Stimulated activated CD8-positive, alpha-beta memory T cell treated with anti-CD3 and anti-CD28 coated beads, Interleukin-7, amount 100 ng/mL, for 24 hours (primary cell): ENCODE measurements around the gene SH2D3C.
A peak's percentile ranks its signal among the peaks of the same experiment; 100 is the strongest.

Source experiments
- DNase-seq: peaks from one replicate; pipeline ENCODE4 v3.0.0-alpha.2; 2020; ENCODE audit warnings: low read depth

The SH2D3C gene

GRCh38 chr9:127808347-127809001 lies 30.0 kb upstream of the SH2D3C start:
- no peak for DNase-seq

DNA sequence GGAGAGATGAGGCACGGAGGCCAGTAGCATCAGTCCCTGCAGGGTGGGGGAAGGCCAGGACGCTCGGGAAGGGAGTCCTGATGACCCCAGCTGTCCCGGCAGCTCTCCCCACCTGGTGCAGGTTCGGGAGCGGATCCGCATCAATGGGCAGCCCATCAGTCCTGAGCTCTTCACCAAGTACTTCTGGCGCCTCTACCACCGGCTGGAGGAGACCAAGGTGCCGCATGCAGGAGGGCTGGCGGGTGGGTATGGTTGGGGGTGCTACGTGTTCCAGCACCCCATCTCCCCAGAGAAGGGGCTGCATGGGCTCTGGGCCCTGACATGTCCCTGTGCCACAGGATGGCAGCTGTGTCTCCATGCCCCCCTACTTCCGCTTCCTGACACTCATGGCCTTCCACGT lies 28.4 kb upstream of the SH2D3C start:
- no peak for DNase-seq

DNA sequence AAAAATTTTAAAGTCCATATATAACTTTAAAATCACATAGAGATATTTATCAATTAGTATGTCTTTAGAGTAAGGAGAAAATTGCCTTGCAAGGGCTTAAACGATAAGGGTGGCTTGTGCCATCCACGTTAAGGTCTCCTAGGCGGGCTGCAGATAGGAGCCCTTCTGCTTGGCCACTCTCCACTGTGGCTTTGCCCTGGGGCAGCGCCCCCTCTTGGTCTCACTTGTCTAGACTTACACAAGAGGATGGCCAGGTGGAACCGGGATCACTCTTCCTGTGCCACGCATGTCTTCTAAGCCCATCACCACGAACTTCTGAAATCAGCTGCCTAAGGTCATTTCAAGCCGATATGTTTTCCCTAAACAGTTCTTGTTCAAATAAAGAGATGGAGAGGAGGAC lies 27.2 kb upstream of the SH2D3C start:
- DNase-seq, result no peak

GRCh38 chr9:127803507-127804352 lies 25.3 kb upstream of the SH2D3C start:
- no peak for DNase-seq

DNA sequence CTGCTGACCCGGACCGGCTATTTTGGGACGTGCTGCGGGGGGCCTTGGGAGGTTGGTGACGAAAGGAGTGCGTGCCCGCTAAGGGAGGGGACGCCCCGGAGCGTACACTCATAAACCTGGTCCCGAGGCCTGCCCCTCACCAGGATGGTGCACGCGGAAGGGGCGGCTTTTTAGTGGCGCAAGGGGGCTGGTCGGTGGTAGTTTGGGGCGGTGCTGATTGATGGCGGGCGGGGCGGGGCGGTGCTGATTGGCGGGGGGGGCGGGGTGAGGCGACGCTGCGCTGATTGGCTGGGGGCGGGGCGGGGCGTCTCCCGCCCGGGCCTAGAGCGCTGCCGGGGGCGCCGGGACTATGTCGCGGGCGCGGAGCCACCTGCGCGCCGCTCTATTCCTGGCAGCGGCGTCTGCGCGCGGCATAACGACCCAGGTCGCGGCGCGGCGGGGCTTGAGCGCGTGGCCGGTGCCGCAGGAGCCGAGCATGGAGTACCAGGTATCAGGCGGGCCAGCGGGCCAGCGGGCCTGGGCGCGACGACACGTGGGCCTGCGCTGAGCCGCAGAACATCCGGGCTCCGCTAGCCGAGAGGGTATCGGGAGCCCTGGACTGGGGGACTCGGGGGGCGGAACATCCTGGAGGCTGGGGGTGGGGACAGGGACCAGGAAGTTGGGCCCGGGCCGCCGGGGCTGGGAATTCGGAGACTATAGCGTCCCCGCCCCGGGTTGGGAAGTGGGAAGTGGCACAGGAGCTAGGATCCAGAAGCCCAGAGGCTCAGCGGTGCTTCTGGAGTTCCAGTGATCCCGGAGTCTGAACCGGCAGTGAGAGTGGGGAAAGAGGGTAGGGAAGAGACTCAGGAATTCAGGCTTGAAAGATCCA lies 24.3 kb upstream of the SH2D3C start, which contains the start of gene FPGS:
TSS of gene FPGS (plus strand) at position 307 of the 868 bp plus-strand sequence. CDS start at position 350, 43 bp downstream.
- DNase-seq, result peak; percentile 62

GRCh38 chr9:127801955-127802575 lies 23.6 kb upstream of the SH2D3C start:
- no peak for DNase-seq

- no peak for DNase-seq
Measured at GRCh38 chr9:127796852-127797370, 18.4 kb upstream of the SH2D3C start.

- no peak for DNase-seq
Measured at GRCh38 chr9:127796225-127796813, 17.9 kb upstream of the SH2D3C start.

- DNase-seq, result no peak
Measured at GRCh38 chr9:127794001-127794791, 15.7 kb upstream of the SH2D3C start.

- no peak for DNase-seq
Measured at GRCh38 chr9:127793093-127793708, 14.7 kb upstream of the SH2D3C start.

- no peak for DNase-seq
Measured at GRCh38 chr9:127792417-127793031, 14.1 kb upstream of the SH2D3C start.

DNA sequence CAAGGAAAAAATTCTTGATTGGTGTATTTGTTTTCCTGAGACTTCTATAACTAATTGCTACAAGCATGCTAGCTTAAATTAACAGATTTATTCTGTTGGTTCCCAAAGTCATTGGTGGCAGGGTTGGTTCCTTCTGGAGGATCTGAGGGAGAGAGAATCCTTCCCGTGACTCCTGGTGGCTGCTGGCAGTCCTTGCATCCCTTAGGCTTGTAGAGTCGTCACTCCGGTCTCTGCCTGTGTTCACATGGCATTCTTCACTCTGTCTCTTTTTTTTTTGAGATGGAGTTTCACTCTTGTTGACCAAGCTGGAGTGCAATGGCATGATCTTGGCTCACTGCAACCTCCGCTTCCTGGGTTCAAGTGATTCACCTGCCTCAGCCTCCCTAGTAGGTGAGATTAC lies 12.6 kb upstream of the SH2D3C start:
- no peak for DNase-seq

GRCh38 chr9:127790094-127790855 lies 11.8 kb upstream of the SH2D3C start:
- no peak for DNase-seq

DNA sequence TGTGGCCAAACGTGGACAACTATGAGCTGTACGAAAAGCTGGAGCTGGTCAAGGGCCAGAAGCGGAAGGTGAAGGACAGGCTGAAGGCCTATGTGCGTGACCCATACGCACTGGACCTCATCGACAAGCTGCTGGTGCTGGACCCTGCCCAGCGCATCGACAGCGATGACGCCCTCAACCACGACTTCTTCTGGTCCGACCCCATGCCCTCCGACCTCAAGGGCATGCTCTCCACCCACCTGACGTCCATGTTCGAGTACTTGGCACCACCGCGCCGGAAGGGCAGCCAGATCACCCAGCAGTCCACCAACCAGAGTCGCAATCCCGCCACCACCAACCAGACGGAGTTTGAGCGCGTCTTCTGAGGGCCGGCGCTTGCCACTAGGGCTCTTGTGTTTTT lies 10.7 kb upstream of the SH2D3C start:
- no peak for DNase-seq

- no peak for DNase-seq
Measured at GRCh38 chr9:127788337-127789011, 10.0 kb upstream of the SH2D3C start.

GRCh38 chr9:127786773-127787104 lies 8.3 kb upstream of the SH2D3C start:
- DNase-seq, result no peak

DNA sequence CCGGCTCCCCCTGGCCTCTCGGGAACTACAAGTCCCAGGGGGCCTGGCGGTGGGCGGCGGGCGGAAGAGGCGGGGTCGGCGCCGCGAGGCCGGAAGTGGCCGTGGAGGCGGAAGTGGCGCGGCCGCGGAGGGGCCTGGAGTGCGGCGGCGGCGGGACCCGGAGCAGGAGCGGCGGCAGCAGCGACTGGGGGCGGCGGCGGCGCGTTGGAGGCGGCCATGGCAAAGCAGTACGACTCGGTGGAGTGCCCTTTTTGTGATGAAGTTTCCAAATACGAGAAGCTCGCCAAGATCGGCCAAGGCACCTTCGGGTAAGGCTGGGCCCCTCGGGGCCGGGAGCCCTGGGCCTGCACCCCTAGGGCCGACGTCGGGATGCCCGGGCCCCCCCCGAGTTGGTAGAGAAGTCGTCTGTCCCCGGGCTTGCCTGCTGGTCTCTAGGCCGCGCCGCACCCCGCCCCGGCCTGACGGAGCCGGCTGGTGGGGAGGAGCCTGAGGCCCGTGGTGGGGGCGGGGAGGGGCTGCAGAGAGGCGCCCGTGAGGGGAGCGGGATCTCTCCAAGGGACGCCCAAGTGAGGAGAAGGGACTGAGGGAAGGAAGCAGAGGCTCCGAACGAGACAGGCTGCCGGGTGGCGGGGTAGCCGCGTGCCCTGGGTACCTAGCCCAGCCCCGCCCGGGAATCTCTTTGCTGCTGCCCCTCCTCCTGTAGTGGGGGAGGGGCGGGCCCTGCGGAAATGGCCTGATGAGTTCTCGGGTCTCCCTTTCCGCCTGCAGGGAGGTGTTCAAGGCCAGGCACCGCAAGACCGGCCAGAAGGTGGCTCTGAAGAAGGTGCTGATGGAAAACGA lies 7.7 kb upstream of the SH2D3C start, which contains the start of gene CDK9:
TSS of gene CDK9 (plus strand) at position 102 of the 840 bp plus-strand sequence. CDS start at position 217, 115 bp downstream.
- peak; percentile 83 for DNase-seq
